Natural killer cell treated with Interleukin-12 subunit alpha and Interleukin-12 subunit beta and Interleukin-15 and Interleukin-18, amount 100 ng/mL, for 72 hours (primary cell): ENCODE measurements around the gene MPP2. TPM values are rescaled to one million over a fixed set of nuclear protein-coding genes. Genes with fewer than 3 reads are reported as not detected.
"Not testable (repeated sequence)": the region's sequence is repeated elsewhere in the genome, so short reads cannot be mapped to it uniquely, and the experiment has no call there.

Source experiments
- ATAC-seq, 2 donors: fragments of 150-1000 bp; cut with Tn5 transposase in 1 of 2; sonication (Bioruptor Pico), chemical (Tn5 transposase) in 1 of 2; 2 replicates each; pipeline ENCODE4 v1.10.0; 2021
- DNase-seq: peaks from one replicate; pipeline ENCODE4 v3.0.0; 2022; ENCODE audit warnings: low spot score
- H3K27ac Mint-ChIP-seq, 2 donors: 1 replicate in 1 of 2; 2 replicates in 1 of 2; pipeline ENCODE4 v1.8.0; 2022; ENCODE audit warnings: mixed read lengths in 2 of 2, mild to moderate bottlenecking in 1 of 2, moderate library complexity in 1 of 2
- H3K27me3 Mint-ChIP-seq, 2 donors: 1 replicate in 1 of 2; 2 replicates in 1 of 2; pipeline ENCODE4 v1.8.0; 2022; ENCODE audit warnings: mixed read lengths in 2 of 2
- H3K36me3 Mint-ChIP-seq: one replicate; pipeline ENCODE4 v1.8.0; 2022; ENCODE audit warnings: mixed read lengths
- H3K4me1 Mint-ChIP-seq, 2 donors: 1 replicate in 1 of 2; 2 replicates in 1 of 2; pipeline ENCODE4 v1.8.0; 2022; ENCODE audit warnings: low read depth in 2 of 2, mixed read lengths in 2 of 2, mild to moderate bottlenecking in 1 of 2
- H3K4me3 Mint-ChIP-seq: one replicate; pipeline ENCODE4 v1.8.0; 2022; ENCODE audit warnings: mixed read lengths
- H3K9me3 Mint-ChIP-seq: 2 replicates; pipeline ENCODE4 v1.8.0; 2022; ENCODE audit warnings: mixed read lengths
- total RNA-seq, 2 donors: library from RNA; stranded (reverse); gene quantifications; one replicate each; pipeline ENCODE4 v1.2.3, GENCODE V29; 2022

The MPP2 gene
- total RNA-seq, 2 donors from 2014 or later, result 0.47 to 0.64 TPM

- H3K4me1 Mint-ChIP-seq, ATAC-seq, DNase-seq, H3K9me3 Mint-ChIP-seq, H3K36me3 Mint-ChIP-seq, H3K27ac Mint-ChIP-seq, H3K4me3 Mint-ChIP-seq: not testable (repeated sequence)
- H3K27me3 Mint-ChIP-seq, result peaks cover 18 to 29% of the 10 kb centered on the region in 2 donors
Measured at GRCh38 chr17:43869031-43869430, 38.3 kb downstream of the MPP2 start.

- H3K27ac Mint-ChIP-seq, result no peak overlapping the region
- no peaks in the 10 kb centered on the region for H3K9me3 Mint-ChIP-seq
- no peaks in the 10 kb centered on the region for H3K4me1 Mint-ChIP-seq
- no peak overlapping the region for H3K4me3 Mint-ChIP-seq
- DNase-seq (no peak), ATAC-seq (no peak)
- H3K27me3 Mint-ChIP-seq, result peaks cover 15 to 29% of the 10 kb centered on the region in 2 donors
- no peaks in the 10 kb centered on the region for H3K36me3 Mint-ChIP-seq
Measured at GRCh38 chr17:43868226-43868994, 38.9 kb downstream of the MPP2 start.

GRCh38 chr17:43864161-43864984 is 43.0 kb downstream of the MPP2 start:
- no peaks in the 10 kb centered on the region for H3K4me1 Mint-ChIP-seq
- peaks cover 9 to 23% of the 10 kb centered on the region in 2 donors for H3K27me3 Mint-ChIP-seq
- H3K9me3 Mint-ChIP-seq, result no peaks in the 10 kb centered on the region
- no peak for DNase-seq
- ATAC-seq, result peak in 1 of 2 donors; percentile 55
- no peaks in the 10 kb centered on the region for H3K36me3 Mint-ChIP-seq
- no peak overlapping the region for H3K4me3 Mint-ChIP-seq
- no peak overlapping the region for H3K27ac Mint-ChIP-seq

GRCh38 chr17:43861960-43862359 is 45.4 kb downstream of the MPP2 start:
- peaks cover 3 to 4% of the 10 kb centered on the region in 2 donors for H3K27me3 Mint-ChIP-seq
- H3K27ac Mint-ChIP-seq, result no peak overlapping the region
- ATAC-seq (no peak), DNase-seq (no peak)
- no peaks in the 10 kb centered on the region for H3K9me3 Mint-ChIP-seq
- H3K4me3 Mint-ChIP-seq, result no peak overlapping the region
- no peaks in the 10 kb centered on the region for H3K4me1 Mint-ChIP-seq
- H3K36me3 Mint-ChIP-seq, result no peaks in the 10 kb centered on the region

- Mint-ChIP-seq H3K9me3 (no peaks in the 10 kb centered on the region), H3K36me3 (no peaks in the 10 kb centered on the region), H3K4me3 (no peak overlapping the region), H3K27ac (no peak overlapping the region), H3K27me3 (peaks cover 0 to 4% of the 10 kb centered on the region in 2 donors), H3K4me1 (no peaks in the 10 kb centered on the region)
- ATAC-seq, result no peak
- DNase-seq, result no peak
Measured at GRCh38 chr17:43860927-43861622, 46.3 kb downstream of the MPP2 start.

GRCh38 chr17:43860077-43860725 is 47.1 kb downstream of the MPP2 start:
- Mint-ChIP-seq H3K4me3 (no peak overlapping the region), H3K9me3 (no peaks in the 10 kb centered on the region), H3K36me3 (no peaks in the 10 kb centered on the region), H3K27ac (no peak overlapping the region), H3K4me1 (no peaks in the 10 kb centered on the region), H3K27me3 (peaks cover 0 to 4% of the 10 kb centered on the region in 2 donors)
- no peak for ATAC-seq
- no peak for DNase-seq

GRCh38 chr17:43857957-43858600 is 49.3 kb downstream of the MPP2 start:
- DNase-seq, result no peak
- H3K9me3 Mint-ChIP-seq, result no peaks in the 10 kb centered on the region
- no peaks in the 10 kb centered on the region for H3K4me1 Mint-ChIP-seq
- peaks cover 0 to 4% of the 10 kb centered on the region in 2 donors for H3K27me3 Mint-ChIP-seq
- ATAC-seq, result no peak
- no peak overlapping the region for H3K27ac Mint-ChIP-seq
- H3K4me3 Mint-ChIP-seq, result no peak overlapping the region
- no peaks in the 10 kb centered on the region for H3K36me3 Mint-ChIP-seq

GRCh38 chr17:43857141-43857540 is 50.2 kb downstream of the MPP2 start:
- ATAC-seq (no peak), DNase-seq (no peak)
- Mint-ChIP-seq H3K27me3 (peaks cover 0 to 1% of the 10 kb centered on the region in 2 donors), H3K4me1 (no peaks in the 10 kb centered on the region), H3K27ac (no peak overlapping the region), H3K4me3 (no peak overlapping the region), H3K9me3 (no peaks in the 10 kb centered on the region), H3K36me3 (no peaks in the 10 kb centered on the region)

GRCh38 chr17:43856141-43856540 is 51.2 kb downstream of the MPP2 start:
- Mint-ChIP-seq H3K9me3 (no peaks in the 10 kb centered on the region), H3K36me3 (no peaks in the 10 kb centered on the region), H3K27me3 (peaks cover 3 to 11% of the 10 kb centered on the region in 2 donors), H3K4me3 (no peak overlapping the region), H3K4me1 (no peaks in the 10 kb centered on the region), H3K27ac (no peak overlapping the region)
- no peak for ATAC-seq
- DNase-seq, result no peak

GRCh38 chr17:43855061-43855460 is 52.3 kb downstream of the MPP2 start:
- DNase-seq (no peak), ATAC-seq (no peak)
- Mint-ChIP-seq H3K36me3 (no peaks in the 10 kb centered on the region), H3K27me3 (peaks cover 3 to 12% of the 10 kb centered on the region in 2 donors), H3K4me1 (no peaks in the 10 kb centered on the region), H3K9me3 (no peaks in the 10 kb centered on the region), H3K27ac (no peak overlapping the region), H3K4me3 (no peak overlapping the region)

GRCh38 chr17:43854498-43854897 is 52.8 kb downstream of the MPP2 start:
- Mint-ChIP-seq H3K4me3 (no peak overlapping the region), H3K9me3 (no peaks in the 10 kb centered on the region), H3K27me3 (peaks cover 3 to 18% of the 10 kb centered on the region in 2 donors), H3K4me1 (no peaks in the 10 kb centered on the region), H3K27ac (no peak overlapping the region), H3K36me3 (no peaks in the 10 kb centered on the region)
- no peak for ATAC-seq
- DNase-seq, result no peak

- Mint-ChIP-seq H3K4me3 (no peak overlapping the region), H3K27ac (no peak overlapping the region), H3K36me3 (no peaks in the 10 kb centered on the region), H3K9me3 (no peaks in the 10 kb centered on the region), H3K4me1 (no peaks in the 10 kb centered on the region), H3K27me3 (peaks cover 6 to 18% of the 10 kb centered on the region in 2 donors)
- DNase-seq (no peak), ATAC-seq (no peak)
Measured at GRCh38 chr17:43853546-43853945, 53.8 kb downstream of the MPP2 start.

- H3K27ac Mint-ChIP-seq, result no peak overlapping the region
- DNase-seq (no peak), ATAC-seq (no peak)
- no peaks in the 10 kb centered on the region for H3K9me3 Mint-ChIP-seq
- no peak overlapping the region for H3K4me3 Mint-ChIP-seq
- H3K27me3 Mint-ChIP-seq, result peaks cover 8 to 22% of the 10 kb centered on the region in 2 donors
- H3K36me3 Mint-ChIP-seq, result no peaks in the 10 kb centered on the region
- H3K4me1 Mint-ChIP-seq, result no peaks in the 10 kb centered on the region
Measured at GRCh38 chr17:43852571-43852970, 54.8 kb downstream of the MPP2 start.
